ENCODE measurements around the gene ZBTB8B.
"Not testable (repeated sequence)": the region's sequence is repeated elsewhere in the genome, so short reads cannot be mapped to it uniquely, and the experiment has no call there.

Gene ZBTB8B

DNA sequence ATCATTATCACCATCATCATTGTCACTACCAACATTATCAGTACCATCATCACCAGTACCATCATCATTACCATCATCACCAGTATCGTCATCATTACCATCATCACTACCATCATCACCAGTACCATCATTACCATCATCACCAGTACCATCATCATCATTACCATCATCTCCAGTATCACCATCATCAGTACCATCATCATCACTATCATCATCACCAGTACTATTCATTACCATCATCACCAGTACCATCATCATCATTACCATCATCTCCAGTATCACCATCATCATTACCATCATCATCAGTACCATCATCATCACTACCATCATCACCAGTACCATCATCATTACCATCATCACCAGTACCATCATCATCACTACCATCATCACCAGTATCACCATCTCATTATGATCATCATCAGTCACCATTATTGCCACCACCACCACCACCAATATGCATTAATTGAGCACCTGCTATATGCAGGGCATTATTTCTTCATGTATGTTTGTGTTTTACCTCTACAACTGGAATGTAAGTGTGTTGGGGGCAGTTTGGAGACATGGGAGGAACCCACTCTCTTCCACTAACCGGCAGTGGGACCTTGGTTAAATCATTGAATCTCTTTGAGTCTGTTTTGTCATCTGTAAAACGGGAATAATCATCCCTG lies 7.0 kb downstream of the ZBTB8B start:
- no peaks in the 10 kb centered on the region for H3F3A ChIP-seq (ENCODE audit: control insufficient read depth, insufficient read depth)
- no peaks in the 10 kb centered on the region for H3K9me2 ChIP-seq (replicated peaks; ENCODE audit: control insufficient read depth, low read length)
- no peak overlapping the region for H3K27ac ChIP-seq (ENCODE audit: low read depth, low read length)
- no peaks in the 10 kb centered on the region for H3K79me2 ChIP-seq (ENCODE audit: control insufficient read depth, low read length)
- no peaks in the 10 kb centered on the region for H3K4me1 ChIP-seq (ENCODE audit: control insufficient read depth, low read length)
- H4K20me1 ChIP-seq (ENCODE audit: control insufficient read depth, insufficient read depth, low read depth, low read length) = no peaks in the 10 kb centered on the region
- H3K4me3 ChIP-seq (ENCODE audit: low read length) = no peak overlapping the region
- H3K36me3 ChIP-seq (ENCODE audit: control insufficient read depth, low read length) = no peaks in the 10 kb centered on the region
- H3K9me3 ChIP-seq (ENCODE audit: control insufficient read depth, insufficient read depth, low read length) = no peaks in the 10 kb centered on the region
- H3K4me2 ChIP-seq (ENCODE audit: low read length) = no peak overlapping the region
- no peak for TF ChIP-seq EZH2phosphoT487 (IDR thresholded peaks at IDR 0.05; ENCODE audit: borderline replicate concordance, low read length)
- H3K27me3 ChIP-seq (ENCODE audit: control insufficient read depth, low read length) = no peaks in the 10 kb centered on the region; the same call in 1 of the 2 replicates

GRCh38 chr1:32472966-32473365 lies 8.1 kb downstream of the ZBTB8B start:
- not testable (repeated sequence) for H3K27ac ChIP-seq (ENCODE audit: low read depth, low read length); H3K27me3 ChIP-seq (ENCODE audit: control insufficient read depth, low read length); H3K4me1 ChIP-seq (ENCODE audit: control insufficient read depth, low read length); H3K9me3 ChIP-seq (ENCODE audit: control insufficient read depth, insufficient read depth, low read length); H4K20me1 ChIP-seq (ENCODE audit: control insufficient read depth, insufficient read depth, low read depth, low read length); H3K36me3 ChIP-seq (ENCODE audit: control insufficient read depth, low read length); H3K79me2 ChIP-seq (ENCODE audit: control insufficient read depth, low read length); H3K4me3 ChIP-seq (ENCODE audit: low read length); H3F3A ChIP-seq (ENCODE audit: control insufficient read depth, insufficient read depth); H3K9me2 ChIP-seq (replicated peaks; ENCODE audit: control insufficient read depth, low read length); H3K4me2 ChIP-seq (ENCODE audit: low read length)

GRCh38 chr1:32474954-32475353 lies 10.1 kb downstream of the ZBTB8B start:
- TF ChIP-seq EZH2phosphoT487 (IDR thresholded peaks at IDR 0.05; ENCODE audit: borderline replicate concordance, low read length) (no peak), CTCF (IDR thresholded peaks at IDR 0.05; ENCODE audit: low read depth, low read length, poor library complexity, severe bottlenecking) (no peak)
- H3K9me3 ChIP-seq (ENCODE audit: control insufficient read depth, insufficient read depth, low read length) = no peaks in the 10 kb centered on the region
- no peaks in the 10 kb centered on the region for H3K36me3 ChIP-seq (ENCODE audit: control insufficient read depth, low read length)

DNA sequence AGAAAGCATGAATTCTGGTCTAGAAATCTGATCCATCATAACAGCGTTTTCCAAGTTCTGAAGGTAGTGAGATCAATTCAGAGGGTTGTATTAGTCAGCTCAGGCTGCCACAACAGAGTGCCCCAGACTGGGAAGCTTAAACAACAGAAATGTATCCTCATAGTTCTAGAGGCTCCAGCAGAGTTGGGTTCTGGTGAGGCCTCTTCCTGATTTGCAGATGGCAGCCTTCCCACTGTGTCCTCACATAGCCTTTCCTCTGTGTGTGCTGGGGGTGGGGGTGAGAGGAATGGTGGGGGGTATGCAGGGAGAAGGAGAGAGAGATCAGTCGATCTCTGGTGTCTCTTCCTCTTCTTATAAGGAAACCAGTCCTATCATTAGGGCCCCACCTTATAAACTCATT lies 15.1 kb downstream of the ZBTB8B start:
- Histone ChIP-seq H3K4me2 (ENCODE audit: low read length) (no peak overlapping the region), H3K36me3 (ENCODE audit: control insufficient read depth, low read length) (no peaks in the 10 kb centered on the region), H3K9me3 (ENCODE audit: control insufficient read depth, insufficient read depth, low read length) (no peaks in the 10 kb centered on the region), H3K79me2 (ENCODE audit: control insufficient read depth, low read length) (no peaks in the 10 kb centered on the region), H3K9me2 (replicated peaks; ENCODE audit: control insufficient read depth, low read length) (no peaks in the 10 kb centered on the region), H3K4me3 (ENCODE audit: low read length) (no peak overlapping the region), H4K20me1 (ENCODE audit: control insufficient read depth, insufficient read depth, low read depth, low read length) (no peaks in the 10 kb centered on the region), H3K27ac (ENCODE audit: low read depth, low read length) (no peak overlapping the region), H3F3A (ENCODE audit: control insufficient read depth, insufficient read depth) (no peaks in the 10 kb centered on the region), H3K27me3 (ENCODE audit: control insufficient read depth, low read length) (peaks cover 16% of the 10 kb centered on the region; the same call in 1 of the 2 replicates), H3K4me1 (ENCODE audit: control insufficient read depth, low read length) (no peaks in the 10 kb centered on the region)
- TF ChIP-seq CTCF (IDR thresholded peaks at IDR 0.05; ENCODE audit: low read depth, low read length, poor library complexity, severe bottlenecking) = no peak
- no peak for TF ChIP-seq EZH2phosphoT487 (IDR thresholded peaks at IDR 0.05; ENCODE audit: borderline replicate concordance, low read length)

More at GRCh38 chr1:32474954-32475353, 10.1 kb downstream of the ZBTB8B start:
- Histone ChIP-seq H3F3A (ENCODE audit: control insufficient read depth, insufficient read depth) (no peaks in the 10 kb centered on the region), H3K27ac (ENCODE audit: low read depth, low read length) (no peak overlapping the region), H4K20me1 (ENCODE audit: control insufficient read depth, insufficient read depth, low read depth, low read length) (no peaks in the 10 kb centered on the region), H3K9me2 (replicated peaks; ENCODE audit: control insufficient read depth, low read length) (no peaks in the 10 kb centered on the region), H3K4me3 (ENCODE audit: low read length) (no peak overlapping the region), H3K27me3 (ENCODE audit: control insufficient read depth, low read length) (peaks cover under 1% of the 10 kb centered on the region), H3K4me2 (ENCODE audit: low read length) (no peak overlapping the region), H3K79me2 (ENCODE audit: control insufficient read depth, low read length) (no peaks in the 10 kb centered on the region), H3K4me1 (ENCODE audit: control insufficient read depth, low read length) (no peaks in the 10 kb centered on the region)

Data from DOHH2 (cell line).